Medulla oblongata (tissue), 1 donor: ENCODE data around the gene KLK2.

Experiments used
- DNase-seq: peaks from one replicate; pipeline ENCODE4 v3.0.0-alpha.2; 2015; ENCODE audit errors: extremely low spot score

KLK2 gene

GRCh38 chr19:50924586-50924985, 51.3 kb downstream of the KLK2 start:
- no peak for DNase-seq

- DNase-seq, result no peak
These were observed 52.5 kb downstream of the KLK2 start for GRCh38 chr19:50925734-50926133.

GRCh38 chr19:50926144-50926543, 52.9 kb downstream of the KLK2 start:
- no peak for DNase-seq

GRCh38 chr19:50928831-50929230, 55.6 kb downstream of the KLK2 start:
- no peak for DNase-seq
